Measurements from ENCODE around the gene CHRNE.

- TF ChIP-seq, protein P1, sequence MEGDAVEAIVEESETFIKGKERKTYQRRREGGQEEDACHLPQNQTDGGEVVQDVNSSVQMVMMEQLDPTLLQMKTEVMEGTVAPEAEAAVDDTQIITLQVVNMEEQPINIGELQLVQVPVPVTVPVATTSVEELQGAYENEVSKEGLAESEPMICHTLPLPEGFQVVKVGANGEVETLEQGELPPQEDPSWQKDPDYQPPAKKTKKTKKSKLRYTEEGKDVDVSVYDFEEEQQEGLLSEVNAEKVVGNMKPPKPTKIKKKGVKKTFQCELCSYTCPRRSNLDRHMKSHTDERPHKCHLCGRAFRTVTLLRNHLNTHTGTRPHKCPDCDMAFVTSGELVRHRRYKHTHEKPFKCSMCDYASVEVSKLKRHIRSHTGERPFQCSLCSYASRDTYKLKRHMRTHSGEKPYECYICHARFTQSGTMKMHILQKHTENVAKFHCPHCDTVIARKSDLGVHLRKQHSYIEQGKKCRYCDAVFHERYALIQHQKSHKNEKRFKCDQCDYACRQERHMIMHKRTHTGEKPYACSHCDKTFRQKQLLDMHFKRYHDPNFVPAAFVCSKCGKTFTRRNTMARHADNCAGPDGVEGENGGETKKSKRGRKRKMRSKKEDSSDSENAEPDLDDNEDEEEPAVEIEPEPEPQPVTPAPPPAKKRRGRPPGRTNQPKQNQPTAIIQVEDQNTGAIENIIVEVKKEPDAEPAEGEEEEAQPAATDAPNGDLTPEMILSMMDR (IDR thresholded peaks at IDR 0.05), result no peak
- TF ChIP-seq POLR2AphosphoS5 (IDR thresholded peaks at IDR 0.05), result no peak
Measured at GRCh38 chr17:4933646-4934045, 30.7 kb upstream of the CHRNE start.

All from esophagus muscularis mucosa (tissue), 3 donors.